ENCODE measurements around the gene RET. TPM values are rescaled to one million over a fixed set of nuclear protein-coding genes. Genes with fewer than 3 reads are reported as not detected.
"Not testable (repeated sequence)": the region's sequence is repeated elsewhere in the genome, so short reads cannot be mapped to it uniquely, and the experiment has no call there.

RET gene
- total RNA-seq, 1 donor from 2014 or later, result 2.2 TPM

DNA sequence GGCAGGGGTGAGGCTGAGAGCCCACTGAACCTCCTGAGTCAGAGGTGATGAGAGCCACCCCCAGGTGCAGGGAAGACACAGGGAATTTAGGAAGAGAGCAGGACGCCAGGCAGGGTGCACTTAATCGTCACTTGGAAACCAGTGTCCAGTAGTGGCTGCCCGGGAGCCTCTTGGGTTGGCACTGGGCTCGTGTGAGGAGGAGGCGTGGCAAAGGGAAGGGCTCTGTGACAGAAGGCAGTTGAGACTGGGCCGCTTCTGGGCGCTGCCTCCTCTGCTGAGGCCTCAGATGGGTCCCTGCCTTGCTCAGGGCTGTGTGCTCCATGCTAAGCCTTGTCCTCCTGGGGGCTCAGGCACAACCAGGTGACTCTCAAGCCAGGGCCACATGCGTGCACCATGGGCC, 13.3 kb downstream of the RET start:
- H3K36me3 Mint-ChIP-seq, result no peaks in the 10 kb centered on the region
- H3K9me3 Mint-ChIP-seq, result no peaks in the 10 kb centered on the region

DNA sequence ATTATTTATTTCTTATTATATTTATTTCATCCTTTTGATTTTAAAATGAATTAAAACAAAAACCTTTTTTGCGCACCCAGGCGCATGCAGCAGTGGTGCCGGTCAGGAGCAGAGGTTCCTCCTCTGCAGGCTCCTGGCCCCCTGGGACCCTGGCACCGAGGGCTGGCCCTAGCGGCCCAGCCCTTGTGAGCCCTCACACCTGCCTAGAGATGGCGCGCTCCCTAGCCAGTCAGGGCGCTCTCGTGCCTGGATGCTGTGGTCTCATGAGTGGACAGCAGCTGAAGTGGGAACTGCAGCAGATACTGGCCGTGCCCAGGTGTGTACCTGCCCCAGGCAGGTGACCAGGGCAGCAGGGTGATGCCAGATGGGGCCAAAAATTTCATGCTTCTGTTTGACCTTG, 13.8 kb downstream of the RET start:
- no peaks in the 10 kb centered on the region for H3K9me3 Mint-ChIP-seq
- H3K4me3 Mint-ChIP-seq, result no peak overlapping the region
- no peak overlapping the region for H3K27ac Mint-ChIP-seq
- no peaks in the 10 kb centered on the region for H3K36me3 Mint-ChIP-seq
- H3K4me1 Mint-ChIP-seq, result no peaks in the 10 kb centered on the region
- H3K27me3 Mint-ChIP-seq (ENCODE audit: low read depth), result peaks cover 71% of the 10 kb centered on the region
- TF ChIP-seq, protein P1, sequence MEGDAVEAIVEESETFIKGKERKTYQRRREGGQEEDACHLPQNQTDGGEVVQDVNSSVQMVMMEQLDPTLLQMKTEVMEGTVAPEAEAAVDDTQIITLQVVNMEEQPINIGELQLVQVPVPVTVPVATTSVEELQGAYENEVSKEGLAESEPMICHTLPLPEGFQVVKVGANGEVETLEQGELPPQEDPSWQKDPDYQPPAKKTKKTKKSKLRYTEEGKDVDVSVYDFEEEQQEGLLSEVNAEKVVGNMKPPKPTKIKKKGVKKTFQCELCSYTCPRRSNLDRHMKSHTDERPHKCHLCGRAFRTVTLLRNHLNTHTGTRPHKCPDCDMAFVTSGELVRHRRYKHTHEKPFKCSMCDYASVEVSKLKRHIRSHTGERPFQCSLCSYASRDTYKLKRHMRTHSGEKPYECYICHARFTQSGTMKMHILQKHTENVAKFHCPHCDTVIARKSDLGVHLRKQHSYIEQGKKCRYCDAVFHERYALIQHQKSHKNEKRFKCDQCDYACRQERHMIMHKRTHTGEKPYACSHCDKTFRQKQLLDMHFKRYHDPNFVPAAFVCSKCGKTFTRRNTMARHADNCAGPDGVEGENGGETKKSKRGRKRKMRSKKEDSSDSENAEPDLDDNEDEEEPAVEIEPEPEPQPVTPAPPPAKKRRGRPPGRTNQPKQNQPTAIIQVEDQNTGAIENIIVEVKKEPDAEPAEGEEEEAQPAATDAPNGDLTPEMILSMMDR (IDR thresholded peaks at IDR 0.05; ENCODE audit: unreplicated experiment), result no peak
- DNase-seq (ENCODE audit: low spot score in 2 of 2, unreplicated experiment in 2 of 2), result no peak

More for the DNA sequence above, 13.3 kb downstream of the RET start:
- Mint-ChIP-seq H3K4me3 (no peak overlapping the region), H3K4me1 (no peaks in the 10 kb centered on the region), H3K27me3 (ENCODE audit: low read depth) (peaks cover 72% of the 10 kb centered on the region), H3K27ac (no peak overlapping the region)
- TF ChIP-seq, protein P1 (IDR thresholded peaks at IDR 0.05; ENCODE audit: unreplicated experiment), result no peak
- no peak for DNase-seq (ENCODE audit: low spot score in 2 of 2, unreplicated experiment in 2 of 2)

DNA sequence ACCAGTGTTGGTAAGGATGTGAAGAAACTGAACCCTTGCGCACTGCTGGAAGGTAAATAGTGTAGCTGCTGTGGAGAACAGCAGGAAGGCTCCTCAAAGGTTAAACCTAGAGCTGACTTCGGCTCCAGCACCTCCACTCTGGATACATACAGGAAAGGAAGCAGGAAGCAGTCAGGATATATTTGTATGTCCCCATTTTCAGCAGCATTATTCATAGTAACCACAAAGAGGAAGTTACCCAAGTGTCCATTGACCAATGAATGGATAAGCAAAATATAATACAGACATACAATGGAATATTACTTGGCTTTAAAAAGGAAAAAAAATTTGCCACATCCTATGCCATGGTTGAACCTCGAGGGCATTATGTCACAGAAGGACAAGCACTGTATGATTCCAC, 15.0 kb downstream of the RET start:
- no peak overlapping the region for H3K4me3 Mint-ChIP-seq
- TF ChIP-seq, protein P1 (IDR thresholded peaks at IDR 0.05; ENCODE audit: unreplicated experiment), result no peak
- peaks cover 74% of the 10 kb centered on the region for H3K27me3 Mint-ChIP-seq (ENCODE audit: low read depth)
- H3K36me3 Mint-ChIP-seq, result no peaks in the 10 kb centered on the region
- no peak for DNase-seq (ENCODE audit: low spot score in 2 of 2, unreplicated experiment in 2 of 2)
- H3K9me3 Mint-ChIP-seq, result no peaks in the 10 kb centered on the region
- no peak overlapping the region for H3K27ac Mint-ChIP-seq
- no peaks in the 10 kb centered on the region for H3K4me1 Mint-ChIP-seq

DNA sequence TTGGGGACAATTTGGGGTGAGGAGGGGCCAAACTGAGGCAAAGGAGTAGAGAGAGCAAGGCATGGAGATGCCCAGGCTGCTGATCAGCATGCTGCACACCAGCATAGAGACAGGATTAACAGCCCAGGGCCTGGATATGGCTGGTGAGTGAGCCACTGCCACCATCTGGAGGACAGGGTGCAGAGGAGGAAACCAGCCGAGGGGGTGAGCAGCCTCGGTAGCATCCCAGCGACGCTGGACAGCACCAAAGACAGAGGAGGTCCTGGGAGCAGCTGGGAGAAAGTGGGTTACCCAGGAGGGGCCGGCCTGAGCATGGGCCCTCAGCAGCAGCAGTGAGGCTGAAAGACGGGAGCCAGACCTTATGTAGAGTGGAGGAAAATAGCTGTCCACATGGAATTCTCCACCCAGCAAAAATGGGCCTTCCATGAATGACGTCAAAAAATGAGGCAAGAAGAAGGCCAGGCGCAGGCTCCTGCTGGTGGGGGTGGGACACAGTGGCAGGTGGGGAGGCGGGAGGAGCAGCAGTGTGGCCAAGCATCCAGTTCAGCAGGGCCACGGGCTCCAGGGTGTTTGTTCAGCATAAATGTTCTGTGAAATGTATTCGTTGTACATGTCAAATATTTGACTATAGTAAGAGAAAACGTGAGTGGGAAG, 16.7 kb downstream of the RET start:
- H3K9me3 Mint-ChIP-seq, result no peaks in the 10 kb centered on the region
- H3K36me3 Mint-ChIP-seq, result no peaks in the 10 kb centered on the region
- no peak overlapping the region for H3K4me3 Mint-ChIP-seq
- TF ChIP-seq, protein P1 (IDR thresholded peaks at IDR 0.05; ENCODE audit: unreplicated experiment), result no peak
- H3K27me3 Mint-ChIP-seq (ENCODE audit: low read depth), result peaks cover 74% of the 10 kb centered on the region
- H3K27ac Mint-ChIP-seq, result no peak overlapping the region
- H3K4me1 Mint-ChIP-seq, result no peaks in the 10 kb centered on the region
- no peak for DNase-seq (ENCODE audit: low spot score in 2 of 2, unreplicated experiment in 2 of 2)

DNA sequence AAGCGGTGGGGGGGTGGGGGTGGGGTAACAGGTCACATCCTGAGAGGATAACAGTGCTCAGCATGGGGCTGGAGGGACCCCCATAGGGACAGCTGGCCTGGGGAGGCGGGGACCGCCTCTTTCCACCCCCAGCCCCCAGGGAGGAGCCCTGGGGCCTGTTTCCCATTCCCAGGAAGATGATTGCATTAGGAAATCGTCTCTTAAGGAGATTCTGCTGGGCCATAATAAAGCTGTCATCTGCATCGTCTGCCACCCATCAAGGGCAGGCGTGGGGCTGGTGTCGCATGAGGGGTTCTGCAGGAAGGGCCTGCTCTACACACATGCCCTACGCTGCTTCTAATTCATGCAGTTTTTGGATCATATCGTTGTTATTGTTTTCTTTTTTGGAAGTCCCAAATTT, 17.2 kb downstream of the RET start:
- H3K27ac Mint-ChIP-seq, result no peak overlapping the region
- peaks cover 71% of the 10 kb centered on the region for H3K27me3 Mint-ChIP-seq (ENCODE audit: low read depth)
- DNase-seq (ENCODE audit: low spot score in 2 of 2, unreplicated experiment in 2 of 2), result no peak
- no peaks in the 10 kb centered on the region for H3K4me1 Mint-ChIP-seq
- H3K9me3 Mint-ChIP-seq, result no peaks in the 10 kb centered on the region
- TF ChIP-seq, protein P1 (IDR thresholded peaks at IDR 0.05; ENCODE audit: unreplicated experiment), result no peak
- no peaks in the 10 kb centered on the region for H3K36me3 Mint-ChIP-seq
- H3K4me3 Mint-ChIP-seq, result no peak overlapping the region

DNA sequence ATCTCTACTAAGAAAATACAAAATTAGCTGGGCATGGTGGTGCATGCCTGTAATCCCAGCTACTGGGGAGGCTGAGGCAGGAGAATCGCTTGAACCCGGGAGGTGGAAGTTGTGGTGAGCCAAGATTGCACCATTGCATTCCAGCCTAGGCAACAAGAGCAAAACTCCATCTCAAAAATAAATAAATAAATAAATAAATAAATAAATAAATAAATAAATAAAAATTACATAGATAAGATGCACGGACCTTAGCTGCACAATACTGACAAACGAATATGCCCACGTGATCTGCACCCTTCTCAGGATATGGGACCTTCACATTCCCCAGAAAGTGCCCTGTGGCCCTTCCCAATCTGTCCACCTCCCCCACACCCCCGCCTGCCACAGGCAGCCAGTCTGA, 22.5 kb downstream of the RET start:
- H3K27ac Mint-ChIP-seq; H3K36me3 Mint-ChIP-seq; H3K9me3 Mint-ChIP-seq; H3K4me3 Mint-ChIP-seq; DNase-seq (ENCODE audit: low spot score in 2 of 2, unreplicated experiment in 2 of 2); H3K4me1 Mint-ChIP-seq: not testable (repeated sequence)
- H3K27me3 Mint-ChIP-seq (ENCODE audit: low read depth), result peaks cover 65% of the 10 kb centered on the region

All from mesothelial cell of epicardium (in vitro differentiated cells).